HepG2 (cell line): ENCODE data around the gene MAP2K1. TPM values are rescaled to one million over a fixed set of nuclear protein-coding genes. Genes with fewer than 3 reads are reported as not detected.
A peak's percentile ranks its signal among the peaks of the same experiment; 100 is the strongest.

ENCODE experiments used
- AGO1 ChIP-seq: fragments of 200-400 bp; formaldehyde crosslinking; IDR thresholded peaks from 2 replicates; pipeline ENCODE4 v1.6.1; 2017; ENCODE audit warnings: mild to moderate bottlenecking, low read depth, low read length, moderate library complexity; ENCODE audit not compliant: poor library complexity, severe bottlenecking
- EZH2 ChIP-seq: conservative IDR thresholded peaks from 2 replicates; pipeline ENCODE4 v1.6.1; 2012; ENCODE audit warnings: mild to moderate bottlenecking, low read depth, low read length, moderate library complexity
- GATA4 ChIP-seq: sonication (generic); IDR thresholded peaks from 2 replicates; pipeline ENCODE4 v1.6.1; 2016; ENCODE audit warnings: antibody characterized with exemption, low read depth, borderline replicate concordance
- GLI4 ChIP-seq: sonication (generic); formaldehyde crosslinking; IDR thresholded peaks from 2 replicates; pipeline ENCODE4 v1.5.1; 2020; ENCODE audit warnings: missing genetic modification reagents, mild to moderate bottlenecking, moderate library complexity, borderline replicate concordance
- HHEX ChIP-seq: IDR thresholded peaks from 2 replicates; pipeline ENCODE4 v1.6.1; 2016; ENCODE audit warnings: control low read depth
- HOXA9 ChIP-seq: sonication (generic); formaldehyde crosslinking; IDR thresholded peaks from 2 replicates; pipeline ENCODE4 v1.8.1; 2022; ENCODE audit warnings: missing genetic modification reagents, mild to moderate bottlenecking, moderate library complexity, borderline replicate concordance
- IRX3 ChIP-seq: sonication (generic); formaldehyde crosslinking; IDR thresholded peaks from 2 replicates; pipeline ENCODE4 v1.8.1; 2023; ENCODE audit warnings: mild to moderate bottlenecking, low read depth, missing genetic modification reagents, borderline replicate concordance
- JUN ChIP-seq: sonication (generic); formaldehyde crosslinking; IDR thresholded peaks from 2 replicates; pipeline ENCODE4 v1.4.0; 2020; ENCODE audit warnings: mild to moderate bottlenecking, missing genetic modification reagents
- KMT2A ChIP-seq: sonication (generic); formaldehyde crosslinking; IDR thresholded peaks from 2 replicates; pipeline ENCODE4 v1.4.0; 2020; ENCODE audit warnings: missing genetic modification reagents
- MAFF ChIP-seq: IDR thresholded peaks from 2 replicates; pipeline ENCODE4 v1.6.1; 2011; ENCODE audit warnings: low read depth, low read length, improper control_type of control experiment
- MLLT10 ChIP-seq: sonication (generic); formaldehyde crosslinking; IDR thresholded peaks from 2 replicates; pipeline ENCODE4 v1.4.0; 2020; ENCODE audit warnings: missing genetic modification reagents
- MZF1 ChIP-seq: sonication (generic); formaldehyde crosslinking; IDR thresholded peaks from 2 replicates; pipeline ENCODE4 v1.8.1; 2023; ENCODE audit warnings: mild to moderate bottlenecking, missing genetic modification reagents, borderline replicate concordance
- NR2F1 ChIP-seq, 2 experiments: fragments of 450-650 bp in 1 of 2; formaldehyde crosslinking in 1 of 2; IDR thresholded peaks; 2 replicates each; pipeline versions ENCODE4 v1.5.0 to v1.6.1; 2016 to 2020; ENCODE audit warnings: mild to moderate bottlenecking in 1 of 2, missing compliant biosample characterization in 1 of 2, missing genetic modification reagents in 1 of 2, moderate library complexity in 1 of 2
- POGZ ChIP-seq: sonication (generic); formaldehyde crosslinking; IDR thresholded peaks from 2 replicates; pipeline ENCODE4 v1.4.0; 2020; ENCODE audit warnings: mild to moderate bottlenecking, missing genetic modification reagents
- SRY ChIP-seq: sonication (generic); formaldehyde crosslinking; IDR thresholded peaks from 2 replicates; pipeline ENCODE4 v1.8.0; 2022; ENCODE audit warnings: mild to moderate bottlenecking, missing genetic modification reagents
- TBX2 ChIP-seq: sonication (generic); formaldehyde crosslinking; IDR thresholded peaks from 2 replicates; pipeline ENCODE4 v1.5.0; 2020; ENCODE audit warnings: missing genetic modification reagents, mild to moderate bottlenecking, borderline replicate concordance
- YY1 ChIP-seq: IDR thresholded peaks from 2 replicates; pipeline ENCODE4 v1.6.1; 2011; ENCODE audit warnings: low read length, low read depth, moderate library complexity, mild to moderate bottlenecking; ENCODE audit not compliant: insufficient read depth, insufficient replicate concordance
- ZHX1 ChIP-seq: sonication (generic); formaldehyde crosslinking; IDR thresholded peaks from 2 replicates; pipeline ENCODE4 v1.8.1; 2022; ENCODE audit warnings: low read depth, mild to moderate bottlenecking, missing genetic modification reagents
- ZNF143 ChIP-seq: sonication (generic); formaldehyde crosslinking; IDR thresholded peaks from 2 replicates; pipeline ENCODE4 v1.4.0; 2020; ENCODE audit warnings: missing genetic modification reagents
- ZNF234 ChIP-seq: sonication (generic); formaldehyde crosslinking; conservative IDR thresholded peaks from 2 replicates; pipeline ENCODE4 v1.5.1; 2020; ENCODE audit warnings: mild to moderate bottlenecking, missing genetic modification reagents
- ZNF572 ChIP-seq: sonication (generic); formaldehyde crosslinking; IDR thresholded peaks from 2 replicates; pipeline ENCODE4 v1.5.1; 2020; ENCODE audit warnings: mild to moderate bottlenecking, missing genetic modification reagents
- ZNF614 ChIP-seq: IDR thresholded peaks from 2 replicates; pipeline ENCODE4 v1.6.1; 2018; ENCODE audit warnings: missing biosample characterization, missing genetic modification reagents, inconsistent platforms, borderline replicate concordance
- ZNF615 ChIP-seq: sonication (generic); formaldehyde crosslinking; IDR thresholded peaks from 2 replicates; pipeline ENCODE4 v1.5.0; 2020; ENCODE audit warnings: mild to moderate bottlenecking, missing genetic modification reagents, borderline replicate concordance
- ZNF766 ChIP-seq: sonication (generic); formaldehyde crosslinking; IDR thresholded peaks from 2 replicates; pipeline ENCODE4 v1.5.0; 2020; ENCODE audit warnings: missing genetic modification reagents, borderline replicate concordance
- ZNF816 ChIP-seq: sonication (generic); formaldehyde crosslinking; IDR thresholded peaks from 2 replicates; pipeline ENCODE4 v1.8.0; 2022; ENCODE audit warnings: missing genetic modification reagents, mild to moderate bottlenecking, borderline replicate concordance
- ZSCAN12 ChIP-seq: sonication (generic); formaldehyde crosslinking; IDR thresholded peaks from 2 replicates; pipeline ENCODE4 v1.9.0; 2021; ENCODE audit warnings: mild to moderate bottlenecking, missing genetic modification reagents
- ZSCAN29 ChIP-seq: sonication (generic); formaldehyde crosslinking; conservative IDR thresholded peaks from 2 replicates; pipeline ENCODE4 v1.4.0; 2020; ENCODE audit warnings: mild to moderate bottlenecking, missing genetic modification reagents
- polyA plus RNA-seq, 8 experiments: library from polyadenylated mRNA; depleted of rRNA in 3 of 8; stranded (reverse) in 7 of 8; unstranded in 1 of 8; fragments of >200 nt; fragmentation: Illumina TruSeq in 4 of 8; extraction: Trizol in 4 of 8; gene quantifications; 2 replicates each; pipeline versions ENCODE4 v1.2.1 to v1.2.3, GENCODE V29; 2011 to 2016; ENCODE audit warnings: low read depth in 4 of 8, missing spikeins in 1 of 8, mixed read lengths in 1 of 8; ENCODE audit not compliant: insufficient read depth in 1 of 8
- total RNA-seq, 5 experiments: library from RNA; depleted of rRNA; stranded (reverse); fragments of >200 nt; fragmentation: Illumina TruSeq; extraction: Trizol; gene quantifications; 2 replicates each; pipeline ENCODE4 v1.2.3, GENCODE V29; 2016; ENCODE audit warnings: low read depth in 1 of 5
- TF ChIP-seq, protein P1 (sequence below): sonication (generic); formaldehyde crosslinking; conservative IDR thresholded peaks from 2 replicates; pipeline ENCODE4 v1.8.1; 2023; ENCODE audit warnings: missing genetic modification reagents

Gene MAP2K1
- total and polyA plus RNA-seq, 2 of the 13 experiments (the other 11 are each of a cell fraction or from before 2014, with no cell fraction given) = 24.1 to 49.2 TPM

GRCh38 chr15:66452971-66453580 is 66.4 kb downstream of the MAP2K1 start (continued):
- TF ChIP-seq ZHX1 (CRISPR knock-in tag) (no peak), ZNF766 (CRISPR knock-in tag) (no peak), EZH2 (no peak), ZNF614 (CRISPR knock-in tag) (0 out of 2 replicates have a peak, but pooled peaks have one; percentile 13), ZNF572 (CRISPR knock-in tag) (no peak), ZNF143 (no peak), MZF1 (CRISPR knock-in tag) (no peak), HHEX (no peak), SRY (CRISPR knock-in tag) (no peak), ZNF615 (no peak), MLLT10 (CRISPR knock-in tag) (no peak), YY1 (no peak), POGZ (CRISPR knock-in tag) (peak; percentile 34; the same call in 1 of the 2 replicates), MAFF (no peak), ZNF234 (CRISPR knock-in tag) (no peak), ZSCAN29 (CRISPR knock-in tag) (no peak), GLI4 (CRISPR knock-in tag) (no peak), ZSCAN12 (CRISPR knock-in tag) (no peak), AGO1 (no peak), GATA4 (no peak), IRX3 (CRISPR knock-in tag) (no peak), TBX2 (CRISPR knock-in tag) (no peak), JUN (CRISPR knock-in tag) (no peak), NR2F1 (CRISPR knock-in tag; IDR thresholded peaks at IDR 0.05) (peak in 1 of 2 experiments; percentile 42; a peak in 1 of 4 replicates), ZNF816 (no peak), HOXA9 (CRISPR knock-in tag) (no peak), KMT2A (no peak)
- TF ChIP-seq, protein P1, sequence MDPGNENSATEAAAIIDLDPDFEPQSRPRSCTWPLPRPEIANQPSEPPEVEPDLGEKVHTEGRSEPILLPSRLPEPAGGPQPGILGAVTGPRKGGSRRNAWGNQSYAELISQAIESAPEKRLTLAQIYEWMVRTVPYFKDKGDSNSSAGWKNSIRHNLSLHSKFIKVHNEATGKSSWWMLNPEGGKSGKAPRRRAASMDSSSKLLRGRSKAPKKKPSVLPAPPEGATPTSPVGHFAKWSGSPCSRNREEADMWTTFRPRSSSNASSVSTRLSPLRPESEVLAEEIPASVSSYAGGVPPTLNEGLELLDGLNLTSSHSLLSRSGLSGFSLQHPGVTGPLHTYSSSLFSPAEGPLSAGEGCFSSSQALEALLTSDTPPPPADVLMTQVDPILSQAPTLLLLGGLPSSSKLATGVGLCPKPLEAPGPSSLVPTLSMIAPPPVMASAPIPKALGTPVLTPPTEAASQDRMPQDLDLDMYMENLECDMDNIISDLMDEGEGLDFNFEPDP (CRISPR knock-in tag) = no peak
